Mesenchymal stem cell (in vitro differentiated cells and primary cell): Measurements from ENCODE around the gene NDOR1.

Experiments
- DNase-seq: peaks from one replicate; pipeline ENCODE4 v3.0.0-alpha.2; 2013
- H2AFZ ChIP-seq: one replicate; pipeline ENCODE4 v1.6.1; 2013; ENCODE audit warnings: low read depth, mild to moderate bottlenecking, control low read depth, inconsistent platforms, low read length, moderate library complexity
- H2AK5ac ChIP-seq: 2 replicates; pipeline ENCODE4 v1.6.1; 2013; ENCODE audit warnings: low read length, moderate library complexity, mild to moderate bottlenecking, inconsistent platforms; ENCODE audit not compliant: severe bottlenecking
- H2BK120ac ChIP-seq: one replicate; pipeline ENCODE4 v1.6.1; 2013; ENCODE audit warnings: low read depth, mild to moderate bottlenecking, inconsistent platforms, low read length, moderate library complexity
- H2BK12ac ChIP-seq, 2 experiments: one replicate each; pipeline ENCODE4 v1.6.1; 2013; ENCODE audit warnings: inconsistent platforms in 2 of 2, low read length in 2 of 2, mild to moderate bottlenecking in 2 of 2, moderate library complexity in 2 of 2, control low read depth in 1 of 2
- H2BK15ac ChIP-seq: one replicate; pipeline ENCODE4 v1.6.1; 2013; ENCODE audit warnings: mild to moderate bottlenecking, low read depth, inconsistent platforms; ENCODE audit not compliant: poor library complexity, severe bottlenecking
- H2BK5ac ChIP-seq: 2 replicates; pipeline ENCODE4 v1.6.1; 2013; ENCODE audit warnings: low read depth, mild to moderate bottlenecking, low read length, control low read depth, inconsistent platforms; ENCODE audit not compliant: poor library complexity, severe bottlenecking
- H3K14ac ChIP-seq, 2 experiments: one replicate each; pipeline ENCODE4 v1.6.1; 2013; ENCODE audit warnings: inconsistent platforms in 2 of 2, low read length in 2 of 2, control low read depth in 1 of 2, mild to moderate bottlenecking in 1 of 2, moderate library complexity in 1 of 2
- H3K18ac ChIP-seq, 2 experiments: one replicate each; pipeline ENCODE4 v1.6.1; 2013; ENCODE audit warnings: inconsistent platforms in 2 of 2, low read length in 2 of 2, control low read depth in 1 of 2, low read depth in 1 of 2, mild to moderate bottlenecking in 1 of 2
- H3K23ac ChIP-seq, 2 experiments: one replicate each; pipeline ENCODE4 v1.6.1; 2013; ENCODE audit warnings: inconsistent platforms in 2 of 2, low read length in 2 of 2, mild to moderate bottlenecking in 2 of 2, moderate library complexity in 2 of 2, control low read depth in 1 of 2
- H3K27ac ChIP-seq: 2 replicates; pipeline ENCODE4 v1.5.1; 2013; ENCODE audit warnings: mild to moderate bottlenecking, moderate library complexity, low read length, control low read depth, inconsistent platforms; ENCODE audit not compliant: poor library complexity, severe bottlenecking
- H3K27me3 ChIP-seq, 2 experiments: 2 replicates each; pipeline versions ENCODE4 v1.6.1 to v1.7.0; 2013; ENCODE audit warnings: low read length in 2 of 2, mild to moderate bottlenecking in 2 of 2, moderate library complexity in 2 of 2, control low read depth in 1 of 2, inconsistent platforms in 1 of 2; ENCODE audit not compliant: control insufficient read depth in 1 of 2, insufficient read depth in 1 of 2
- H3K36me3 ChIP-seq, 2 experiments: 2 replicates each; pipeline versions ENCODE4 v1.6.1 to v1.7.0; 2013; ENCODE audit warnings: low read length in 2 of 2, control low read depth in 1 of 2, inconsistent platforms in 1 of 2, low read depth in 1 of 2, mild to moderate bottlenecking in 1 of 2; ENCODE audit not compliant: insufficient read depth in 2 of 2, control insufficient read depth in 1 of 2
- H3K4ac ChIP-seq, 2 experiments: one replicate each; pipeline ENCODE4 v1.6.1; 2013; ENCODE audit warnings: inconsistent platforms in 2 of 2, low read length in 2 of 2, mild to moderate bottlenecking in 2 of 2, moderate library complexity in 2 of 2, control low read depth in 1 of 2, low read depth in 1 of 2
- H3K4me1 ChIP-seq: 2 replicates; pipeline ENCODE4 v1.6.1; 2013; ENCODE audit warnings: low read depth, low read length, control low read depth; ENCODE audit not compliant: control insufficient read depth, insufficient read depth
- H3K4me2 ChIP-seq: 2 replicates; pipeline ENCODE4 v1.6.1; 2013; ENCODE audit warnings: low read length, mild to moderate bottlenecking, inconsistent platforms; ENCODE audit not compliant: poor library complexity, severe bottlenecking
- H3K4me3 ChIP-seq, 2 experiments: 2 replicates each; pipeline versions ENCODE4 v1.5.1 to v1.7.0; 2013; ENCODE audit warnings: low read length in 2 of 2, mild to moderate bottlenecking in 2 of 2, control low read depth in 1 of 2, low read depth in 1 of 2; ENCODE audit not compliant: insufficient read depth in 1 of 2
- H3K79me1 ChIP-seq: replicated peaks from 2 replicates; pipeline ENCODE4 v1.6.1; 2013; ENCODE audit warnings: mild to moderate bottlenecking, control low read depth, low read length, inconsistent platforms; ENCODE audit not compliant: poor library complexity, severe bottlenecking
- H3K9ac ChIP-seq: 2 replicates; pipeline ENCODE4 v1.7.0; 2013; ENCODE audit warnings: mild to moderate bottlenecking, low read length, moderate library complexity
- H3K9me3 ChIP-seq: 2 replicates; pipeline ENCODE4 v1.7.0; 2013; ENCODE audit warnings: mild to moderate bottlenecking, low read length; ENCODE audit not compliant: control insufficient read depth
- H4K8ac ChIP-seq: one replicate; pipeline ENCODE4 v1.6.1; 2013; ENCODE audit warnings: inconsistent platforms, mild to moderate bottlenecking, low read length, moderate library complexity
- H4K91ac ChIP-seq: one replicate; pipeline ENCODE4 v1.6.1; 2013; ENCODE audit warnings: mild to moderate bottlenecking, low read length, inconsistent platforms
- WGBS: methylation state at CpG from one replicate; pipeline ENCODE4 v1.1.7; 2013; ENCODE audit warnings: mixed read lengths; 5-methylcytosine and 5-hydroxymethylcytosine counted together

The NDOR1 gene

GRCh38 chr9:137226338-137227053, 21.0 kb downstream of the NDOR1 start:
- Histone ChIP-seq H3K27ac (no peak overlapping the region), H4K91ac (peak overlapping the region; percentile 55), H2AFZ (no peak overlapping the region), H3K79me1 (no peaks in the 10 kb centered on the region), H3K9ac (no peak overlapping the region), H3K27me3 (peaks cover 0 to 36% of the 10 kb centered on the region in 2 experiments), H3K4ac (no peak overlapping the region), H2BK120ac (no peak overlapping the region), H2BK15ac (no peak overlapping the region), H3K9me3 (no peaks in the 10 kb centered on the region), H3K23ac (no peak overlapping the region), H3K4me3 (no peak overlapping the region), H3K4me2 (no peak overlapping the region), H3K14ac (no peak overlapping the region), H3K18ac (peak overlapping the region in 1 of 2 experiments; percentile 35), H2AK5ac (no peak overlapping the region), H3K36me3 (peaks cover 0 to 4% of the 10 kb centered on the region in 2 experiments), H2BK12ac (no peak overlapping the region), H3K4me1 (peaks cover 38% of the 10 kb centered on the region), H2BK5ac (no peak overlapping the region), H4K8ac (peak overlapping the region; percentile 1)
- 79% methylated on average over 16 of the region's 18 CpGs for WGBS
- DNase-seq: no peak

GRCh38 chr9:137227054-137227852, 21.8 kb downstream of the NDOR1 start, which contains the start of gene RNF224:
Gene RNF224 (plus strand): TSS chr9:137227502. CDS start chr9:137228336, 834 bp downstream.
- H3K23ac ChIP-seq: no peak within 1 kb of the TSS
- peak within 1 kb of the TSS in 1 of 2 experiments; percentile 35 for H3K18ac ChIP-seq
- no peak within 1 kb of the TSS for H3K27ac ChIP-seq
- H3K79me1 ChIP-seq: no peaks in the 10 kb centered on the region
- no peak within 1 kb of the TSS for H2AFZ ChIP-seq
- WGBS: 56% methylated on average over 25 of the region's 25 CpGs
- H3K4ac ChIP-seq: no peak within 1 kb of the TSS
- peaks cover 0 to 4% of the 10 kb centered on the region in 2 experiments for H3K36me3 ChIP-seq
- no peak within 1 kb of the TSS for H3K9ac ChIP-seq
- peaks cover 32% of the 10 kb centered on the region for H3K4me1 ChIP-seq
- H2BK12ac ChIP-seq: no peak within 1 kb of the TSS
- peak; percentile 76 for DNase-seq
- H3K14ac ChIP-seq: no peak within 1 kb of the TSS
- H3K4me3 ChIP-seq: no peak within 1 kb of the TSS
- no peak within 1 kb of the TSS for H2BK5ac ChIP-seq
- H4K91ac ChIP-seq: peak within 1 kb of the TSS; percentile 55
- peaks cover 0 to 43% of the 10 kb centered on the region in 2 experiments for H3K27me3 ChIP-seq
- no peak within 1 kb of the TSS for H2BK120ac ChIP-seq
- no peak within 1 kb of the TSS for H2AK5ac ChIP-seq
- no peak within 1 kb of the TSS for H3K4me2 ChIP-seq
- H3K9me3 ChIP-seq: no peaks in the 10 kb centered on the region
- peak within 1 kb of the TSS; percentile 1 for H4K8ac ChIP-seq
- H2BK15ac ChIP-seq: no peak within 1 kb of the TSS

GRCh38 chr9:137227853-137228505, 22.5 kb downstream of the NDOR1 start:
- H3K4me1 ChIP-seq: peaks cover 24% of the 10 kb centered on the region
- no peak overlapping the region for H3K18ac ChIP-seq
- no peak overlapping the region for H3K9ac ChIP-seq
- H3K23ac ChIP-seq: no peak overlapping the region
- H2BK5ac ChIP-seq: no peak overlapping the region
- no peak overlapping the region for H4K8ac ChIP-seq
- H3K4me3 ChIP-seq: no peak overlapping the region
- H3K27me3 ChIP-seq: peaks cover 0 to 49% of the 10 kb centered on the region in 2 experiments
- H3K36me3 ChIP-seq: peaks cover 0 to 4% of the 10 kb centered on the region in 2 experiments
- H3K9me3 ChIP-seq: no peaks in the 10 kb centered on the region
- WGBS: 71% methylated on average over 16 of the region's 18 CpGs
- no peak for DNase-seq
- no peak overlapping the region for H4K91ac ChIP-seq
- no peak overlapping the region for H2AK5ac ChIP-seq
- H3K14ac ChIP-seq: no peak overlapping the region
- H3K79me1 ChIP-seq: no peaks in the 10 kb centered on the region
- no peak overlapping the region for H3K27ac ChIP-seq
- H2BK12ac ChIP-seq: no peak overlapping the region
- H2BK120ac ChIP-seq: no peak overlapping the region
- no peak overlapping the region for H3K4ac ChIP-seq
- no peak overlapping the region for H2AFZ ChIP-seq
- no peak overlapping the region for H3K4me2 ChIP-seq
- no peak overlapping the region for H2BK15ac ChIP-seq
